Cardiac septum (tissue), 1 donor: ENCODE data around the gene AHCTF1. TPM values are rescaled to one million over a fixed set of nuclear protein-coding genes. Genes with fewer than 3 reads are reported as not detected.

Experiments used
- DNase-seq: peaks from one replicate; pipeline ENCODE4 v3.0.0-alpha.2; 2020; ENCODE audit warnings: low spot score
- intact Hi-C: fragments of 100-400 bp; cut with DNase I; formaldehyde crosslinking; loops from one replicate; pipeline ENCODE4 v1.14.0; 2022
- total RNA-seq: library from RNA; stranded (reverse); fragmentation: NEBNext Ultra II Directional; extraction: Animal tissue kit (Norgen Biotek cat#: 25700); gene quantifications from one replicate; pipeline ENCODE4 v1.2.1, GENCODE V29; 2021
- donor health status: DM: no; HTN: no; CAD: no.

AHCTF1 gene
- total RNA-seq, 1 donor from 2014 or later: 15.3 TPM

GRCh38 chr1:246790364-246790763 is 141.4 kb downstream of the AHCTF1 start:
- intact Hi-C loops: no loop called here
- peak; percentile 66 for DNase-seq

- DNase-seq: peak; percentile 66
- intact Hi-C loops: no loop called here
These were observed 142.1 kb downstream of the AHCTF1 start for GRCh38 chr1:246789454-246790339.

Other genes starting within 250 kb of the AHCTF1 start
- 31.3 TPM for gene SCCPDH, start 207.5 kb downstream of the AHCTF1 start, total RNA-seq
- gene ZNF695, start 76.1 kb upstream of the AHCTF1 start, total RNA-seq: not detected
- gene ZNF670, start 146.9 kb upstream of the AHCTF1 start, total RNA-seq: 0.75 TPM
- 3.1 TPM for gene ZNF669, start 172.4 kb upstream of the AHCTF1 start, total RNA-seq
- gene ZNF124, start 240.1 kb upstream of the AHCTF1 start, total RNA-seq: 14.9 TPM